ENCODE data around the gene SMIM1. TPM values are rescaled to one million over a fixed set of nuclear protein-coding genes. Genes with fewer than 3 reads are reported as not detected.

SMIM1 gene
- total and polyA plus RNA-seq, 9 of the 15 experiments (the other 6 are each of a cell fraction or from before 2014, with no cell fraction given), result 2.3 to 125 (median 24.3) TPM

- TF ChIP-seq, protein P1, sequence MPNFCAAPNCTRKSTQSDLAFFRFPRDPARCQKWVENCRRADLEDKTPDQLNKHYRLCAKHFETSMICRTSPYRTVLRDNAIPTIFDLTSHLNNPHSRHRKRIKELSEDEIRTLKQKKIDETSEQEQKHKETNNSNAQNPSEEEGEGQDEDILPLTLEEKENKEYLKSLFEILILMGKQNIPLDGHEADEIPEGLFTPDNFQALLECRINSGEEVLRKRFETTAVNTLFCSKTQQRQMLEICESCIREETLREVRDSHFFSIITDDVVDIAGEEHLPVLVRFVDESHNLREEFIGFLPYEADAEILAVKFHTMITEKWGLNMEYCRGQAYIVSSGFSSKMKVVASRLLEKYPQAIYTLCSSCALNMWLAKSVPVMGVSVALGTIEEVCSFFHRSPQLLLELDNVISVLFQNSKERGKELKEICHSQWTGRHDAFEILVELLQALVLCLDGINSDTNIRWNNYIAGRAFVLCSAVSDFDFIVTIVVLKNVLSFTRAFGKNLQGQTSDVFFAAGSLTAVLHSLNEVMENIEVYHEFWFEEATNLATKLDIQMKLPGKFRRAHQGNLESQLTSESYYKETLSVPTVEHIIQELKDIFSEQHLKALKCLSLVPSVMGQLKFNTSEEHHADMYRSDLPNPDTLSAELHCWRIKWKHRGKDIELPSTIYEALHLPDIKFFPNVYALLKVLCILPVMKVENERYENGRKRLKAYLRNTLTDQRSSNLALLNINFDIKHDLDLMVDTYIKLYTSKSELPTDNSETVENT (CRISPR knock-in tag; IDR thresholded peaks at IDR 0.05), result peak; percentile 53; the same call in 1 of the 2 replicates
- no peak for TF ChIP-seq ZNF75A (CRISPR knock-in tag; IDR thresholded peaks at IDR 0.05)
- TF ChIP-seq MAZ (CRISPR knock-in tag; conservative IDR thresholded peaks at IDR 0.05 in 1 of 2, IDR thresholded peaks at IDR 0.05 in 1 of 2), result peak in 1 of 2 experiments; percentile 23; a peak in 1 of 4 replicates
- no peak for TF ChIP-seq CBFA2T2 (conservative IDR thresholded peaks at IDR 0.05)
- TF ChIP-seq, protein P2, sequence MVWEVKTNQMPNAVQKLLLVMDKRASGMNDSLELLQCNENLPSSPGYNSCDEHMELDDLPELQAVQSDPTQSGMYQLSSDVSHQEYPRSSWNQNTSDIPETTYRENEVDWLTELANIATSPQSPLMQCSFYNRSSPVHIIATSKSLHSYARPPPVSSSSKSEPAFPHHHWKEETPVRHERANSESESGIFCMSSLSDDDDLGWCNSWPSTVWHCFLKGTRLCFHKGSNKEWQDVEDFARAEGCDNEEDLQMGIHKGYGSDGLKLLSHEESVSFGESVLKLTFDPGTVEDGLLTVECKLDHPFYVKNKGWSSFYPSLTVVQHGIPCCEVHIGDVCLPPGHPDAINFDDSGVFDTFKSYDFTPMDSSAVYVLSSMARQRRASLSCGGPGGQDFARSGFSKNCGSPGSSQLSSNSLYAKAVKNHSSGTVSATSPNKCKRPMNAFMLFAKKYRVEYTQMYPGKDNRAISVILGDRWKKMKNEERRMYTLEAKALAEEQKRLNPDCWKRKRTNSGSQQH (CRISPR knock-in tag; IDR thresholded peaks at IDR 0.05), result no peak
- no peak for TF ChIP-seq NFIX (CRISPR knock-in tag; IDR thresholded peaks at IDR 0.05; ENCODE audit: low read depth)
- TF ChIP-seq, protein P3, sequence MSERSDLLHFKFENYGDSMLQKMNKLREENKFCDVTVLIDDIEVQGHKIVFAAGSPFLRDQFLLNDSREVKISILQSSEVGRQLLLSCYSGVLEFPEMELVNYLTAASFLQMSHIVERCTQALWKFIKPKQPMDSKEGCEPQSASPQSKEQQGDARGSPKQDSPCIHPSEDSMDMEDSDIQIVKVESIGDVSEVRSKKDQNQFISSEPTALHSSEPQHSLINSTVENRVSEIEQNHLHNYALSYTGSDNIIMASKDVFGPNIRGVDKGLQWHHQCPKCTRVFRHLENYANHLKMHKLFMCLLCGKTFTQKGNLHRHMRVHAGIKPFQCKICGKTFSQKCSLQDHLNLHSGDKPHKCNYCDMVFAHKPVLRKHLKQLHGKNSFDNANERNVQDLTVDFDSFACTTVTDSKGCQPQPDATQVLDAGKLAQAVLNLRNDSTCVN (CRISPR knock-in tag; IDR thresholded peaks at IDR 0.05), result no peak
- no peak for TF ChIP-seq MCM7 (IDR thresholded peaks at IDR 0.05)
- no peak for TF ChIP-seq KLF13 (tag; IDR thresholded peaks at IDR 0.05; ENCODE audit: borderline replicate concordance, low read depth)
- TF ChIP-seq, protein P4, sequence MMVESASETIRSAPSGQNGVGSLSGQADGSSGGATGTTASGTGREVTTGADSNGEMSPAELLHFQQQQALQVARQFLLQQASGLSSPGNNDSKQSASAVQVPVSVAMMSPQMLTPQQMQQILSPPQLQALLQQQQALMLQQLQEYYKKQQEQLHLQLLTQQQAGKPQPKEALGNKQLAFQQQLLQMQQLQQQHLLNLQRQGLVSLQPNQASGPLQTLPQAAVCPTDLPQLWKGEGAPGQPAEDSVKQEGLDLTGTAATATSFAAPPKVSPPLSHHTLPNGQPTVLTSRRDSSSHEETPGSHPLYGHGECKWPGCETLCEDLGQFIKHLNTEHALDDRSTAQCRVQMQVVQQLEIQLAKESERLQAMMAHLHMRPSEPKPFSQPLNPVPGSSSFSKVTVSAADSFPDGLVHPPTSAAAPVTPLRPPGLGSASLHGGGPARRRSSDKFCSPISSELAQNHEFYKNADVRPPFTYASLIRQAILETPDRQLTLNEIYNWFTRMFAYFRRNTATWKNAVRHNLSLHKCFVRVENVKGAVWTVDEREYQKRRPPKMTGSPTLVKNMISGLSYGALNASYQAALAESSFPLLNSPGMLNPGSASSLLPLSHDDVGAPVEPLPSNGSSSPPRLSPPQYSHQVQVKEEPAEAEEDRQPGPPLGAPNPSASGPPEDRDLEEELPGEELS (CRISPR knock-in tag; IDR thresholded peaks at IDR 0.05; ENCODE audit: borderline replicate concordance), result no peak
- no peak for TF ChIP-seq RNF219 (CRISPR knock-in tag; IDR thresholded peaks at IDR 0.05)
- TF ChIP-seq RFX5 (IDR thresholded peaks at IDR 0.05; ENCODE audit: low read depth, low read length), result no peak
- TF ChIP-seq CHD2 (IDR thresholded peaks at IDR 0.05; ENCODE audit: low read depth, low read length), result no peak
- no peak for TF ChIP-seq TSC22D4 (tag; IDR thresholded peaks at IDR 0.05)
- TF ChIP-seq ZNF274 (IDR thresholded peaks at IDR 0.05; ENCODE audit: borderline replicate concordance, low read depth, low read length), result no peak
- no peak for TF ChIP-seq U2AF2 (optimal IDR thresholded peaks at IDR 0.05; ENCODE audit: low read depth, low read length)
- TF ChIP-seq KLF6 (CRISPR knock-in tag; IDR thresholded peaks at IDR 0.05; ENCODE audit: borderline replicate concordance), result no peak
- TF ChIP-seq L3MBTL2 (IDR thresholded peaks at IDR 0.05), result peak; percentile 50
Observed at GRCh38 chr1:3773572-3774275, 1.2 kb downstream of the SMIM1 start (continued).
